Body of pancreas (tissue), 4 donors: ENCODE measurements around the gene PYCARD. TPM values are rescaled to one million over a fixed set of nuclear protein-coding genes. Genes with fewer than 3 reads are reported as not detected.

Experiments
- ATAC-seq: fragments of 150-250 bp; one replicate; pipeline ENCODE4 v1.9.1; 2016
- DNase-seq, 4 donors: peaks; one replicate each; pipeline ENCODE4 v3.0.0-alpha.2; 2019
- H3K27ac ChIP-seq, 4 donors: fragments of 200-600 bp; sonication (generic); 1 replicate in 3 of 4; 2 replicates in 1 of 4; pipeline versions ENCODE4 v1.5.1 to v1.6.1; 2016 to 2019; ENCODE audit warnings: mild to moderate bottlenecking in 1 of 4, mixed read lengths in 1 of 4, moderate library complexity in 1 of 4
- H3K27me3 ChIP-seq, 2 donors: fragments of 200-600 bp; sonication (generic); one replicate each; pipeline ENCODE4 v1.6.0; 2016; ENCODE audit warnings: mild to moderate bottlenecking in 1 of 2
- H3K36me3 ChIP-seq, 2 donors: fragments of 200-600 bp; sonication (generic); replicated peaks in 1 of 2; 2 replicates each; pipeline ENCODE4 v1.5.1; 2016; ENCODE audit warnings: low read depth in 2 of 2; ENCODE audit not compliant: insufficient read depth in 1 of 2
- H3K4me1 ChIP-seq: fragments of 200-600 bp; sonication (generic); one replicate; pipeline ENCODE4 v1.6.0; 2016
- H3K4me3 ChIP-seq, 2 donors: fragments of 200-600 bp; sonication (generic); 1 replicate in 1 of 2; 2 replicates in 1 of 2; pipeline ENCODE4 v1.5.1; 2016 to 2019
- H3K9me3 ChIP-seq, 3 donors: fragments of 200-600 bp; sonication (generic); 1 replicate in 2 of 3; 2 replicates in 1 of 3; pipeline ENCODE4 v1.5.1; 2016
- POLR2A ChIP-seq, 3 donors: fragments of 450-650 bp; IDR thresholded peaks; one replicate each; pipeline ENCODE4 v1.6.1; 2016; ENCODE audit warnings: antibody characterized with exemption in 3 of 3, mild to moderate bottlenecking in 2 of 3
- WGBS, 2 donors: methylation state at CpG; one replicate each; pipeline ENCODE4 v1.1.5; 2017; 5-methylcytosine and 5-hydroxymethylcytosine counted together
- intact Hi-C: fragments of 100-400 bp; cut with DNase I; formaldehyde crosslinking; loops from one replicate; pipeline ENCODE4 v1.15.1; 2023
- total RNA-seq, 2 donors: library from RNA; depleted of rRNA; stranded (reverse); fragments of >200 nt; gene quantifications; one replicate each; pipeline ENCODE4 v1.1.0, GENCODE V29; 2016
- TF ChIP-seq, protein P1 (sequence below), 7 experiments: fragments of 450-650 bp in 4 of 7; fragments of 200-600 bp in 3 of 7; sonication (generic) in 3 of 7; IDR thresholded peaks; one replicate each; pipeline ENCODE4 v1.5.1; 2016 to 2019; ENCODE audit warnings: antibody characterized with exemption in 7 of 7

Gene PYCARD
- total RNA-seq, 2 donors from 2014 or later = 12.7 to 13.8 TPM

DNA sequence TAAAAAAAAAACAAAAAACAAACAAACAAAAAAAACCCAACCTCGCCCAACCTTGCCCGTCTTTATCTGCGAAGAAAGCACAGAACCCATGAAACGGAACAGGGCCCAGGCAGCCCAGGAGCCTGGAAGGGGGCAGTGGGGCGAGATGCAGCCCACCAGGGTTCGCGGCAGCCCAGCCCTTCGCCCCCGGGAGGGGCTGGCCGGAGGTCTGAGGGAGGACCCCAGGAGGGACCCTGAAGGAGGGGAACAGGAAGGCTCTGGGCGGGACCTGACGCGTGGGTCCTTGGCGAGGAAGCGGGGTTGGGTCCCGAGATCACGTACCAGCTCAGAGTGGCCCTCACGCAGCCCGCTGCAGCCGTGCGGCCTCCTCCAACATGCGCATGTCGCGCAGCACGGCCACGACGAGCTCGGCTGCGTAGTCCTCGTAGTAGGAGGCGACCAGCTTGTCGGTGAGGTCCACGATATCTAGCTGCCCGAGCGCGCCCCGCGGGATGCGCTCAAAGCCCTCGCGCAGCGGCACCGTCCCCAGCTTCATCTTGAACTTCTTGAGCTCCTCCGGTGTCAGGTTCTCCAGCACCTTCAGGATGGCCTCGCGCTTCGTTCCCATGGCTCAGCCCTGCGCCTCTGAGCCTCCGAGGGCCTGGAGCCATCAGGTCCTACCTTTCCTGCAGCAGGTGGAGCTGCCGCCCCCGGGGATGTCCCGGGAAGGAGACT lies 14.0 kb upstream of the PYCARD start, which contains the start of gene PYDC1:
TSS of gene PYDC1 (minus strand) at position 714 of the 714 bp plus-strand sequence. CDS start at position 607, 107 bp downstream.
- ATAC-seq = no peak
- Histone ChIP-seq H3K27ac (no peak within 1 kb of the TSS), H3K4me1 (peaks cover 27% of the 10 kb centered on the region), H3K9me3 (no peaks in the 10 kb centered on the region), H3K27me3 (peaks cover 0 to 15% of the 10 kb centered on the region in 2 donors), H3K4me3 (no peak within 1 kb of the TSS), H3K36me3 (no peaks in the 10 kb centered on the region)
- peak in 1 of 4 donors; percentile 14 for DNase-seq
- WGBS, 2 donors = 5 to 8% methylated on average over 10 to 52 of the region's 52 CpGs
- intact Hi-C loops = no loop called here
- TF ChIP-seq, protein P1, sequence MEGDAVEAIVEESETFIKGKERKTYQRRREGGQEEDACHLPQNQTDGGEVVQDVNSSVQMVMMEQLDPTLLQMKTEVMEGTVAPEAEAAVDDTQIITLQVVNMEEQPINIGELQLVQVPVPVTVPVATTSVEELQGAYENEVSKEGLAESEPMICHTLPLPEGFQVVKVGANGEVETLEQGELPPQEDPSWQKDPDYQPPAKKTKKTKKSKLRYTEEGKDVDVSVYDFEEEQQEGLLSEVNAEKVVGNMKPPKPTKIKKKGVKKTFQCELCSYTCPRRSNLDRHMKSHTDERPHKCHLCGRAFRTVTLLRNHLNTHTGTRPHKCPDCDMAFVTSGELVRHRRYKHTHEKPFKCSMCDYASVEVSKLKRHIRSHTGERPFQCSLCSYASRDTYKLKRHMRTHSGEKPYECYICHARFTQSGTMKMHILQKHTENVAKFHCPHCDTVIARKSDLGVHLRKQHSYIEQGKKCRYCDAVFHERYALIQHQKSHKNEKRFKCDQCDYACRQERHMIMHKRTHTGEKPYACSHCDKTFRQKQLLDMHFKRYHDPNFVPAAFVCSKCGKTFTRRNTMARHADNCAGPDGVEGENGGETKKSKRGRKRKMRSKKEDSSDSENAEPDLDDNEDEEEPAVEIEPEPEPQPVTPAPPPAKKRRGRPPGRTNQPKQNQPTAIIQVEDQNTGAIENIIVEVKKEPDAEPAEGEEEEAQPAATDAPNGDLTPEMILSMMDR (IDR thresholded peaks at IDR 0.05) = no peak
- no peak for TF ChIP-seq POLR2A (IDR thresholded peaks at IDR 0.05)

- 0 to 1% methylated on average over 24 to 62 of the region's 63 CpGs for WGBS, 2 donors
- H3K9me3 ChIP-seq = no peaks in the 10 kb centered on the region
- no peak overlapping the region for H3K27ac ChIP-seq
- intact Hi-C loops = no loop called here
- DNase-seq (peak; percentile 52 to 74 (median 64)), ATAC-seq (peak; percentile 82)
- H3K36me3 ChIP-seq = no peaks in the 10 kb centered on the region
- peak in 2 of 3 donors; percentile 31 to 34 for TF ChIP-seq POLR2A (IDR thresholded peaks at IDR 0.05)
- TF ChIP-seq, protein P1 (IDR thresholded peaks at IDR 0.05) = no peak
- peak overlapping the region in 1 of 2 donors; percentile 18 for H3K4me3 ChIP-seq
- peaks cover 27% of the 10 kb centered on the region for H3K4me1 ChIP-seq
- H3K27me3 ChIP-seq = peaks cover 0 to 15% of the 10 kb centered on the region in 2 donors
These were observed 13.0 kb upstream of the PYCARD start for GRCh38 chr16:31215287-31216162.

GRCh38 chr16:31214708-31215286 lies 12.2 kb upstream of the PYCARD start:
- Histone ChIP-seq H3K4me3 (peak overlapping the region in 1 of 2 donors; percentile 18), H3K27me3 (peaks cover 0 to 15% of the 10 kb centered on the region in 2 donors), H3K27ac (no peak overlapping the region), H3K36me3 (no peaks in the 10 kb centered on the region), H3K4me1 (peaks cover 27% of the 10 kb centered on the region), H3K9me3 (no peaks in the 10 kb centered on the region)
- intact Hi-C loops = no loop called here
- no peak for TF ChIP-seq POLR2A (IDR thresholded peaks at IDR 0.05)
- TF ChIP-seq, protein P1 (IDR thresholded peaks at IDR 0.05) = no peak
- ATAC-seq = peak; percentile 30
- peak in 1 of 4 donors; percentile 9 for DNase-seq
- 0 to 12% methylated on average over 1 to 58 of the region's 58 CpGs for WGBS, 2 donors

DNA sequence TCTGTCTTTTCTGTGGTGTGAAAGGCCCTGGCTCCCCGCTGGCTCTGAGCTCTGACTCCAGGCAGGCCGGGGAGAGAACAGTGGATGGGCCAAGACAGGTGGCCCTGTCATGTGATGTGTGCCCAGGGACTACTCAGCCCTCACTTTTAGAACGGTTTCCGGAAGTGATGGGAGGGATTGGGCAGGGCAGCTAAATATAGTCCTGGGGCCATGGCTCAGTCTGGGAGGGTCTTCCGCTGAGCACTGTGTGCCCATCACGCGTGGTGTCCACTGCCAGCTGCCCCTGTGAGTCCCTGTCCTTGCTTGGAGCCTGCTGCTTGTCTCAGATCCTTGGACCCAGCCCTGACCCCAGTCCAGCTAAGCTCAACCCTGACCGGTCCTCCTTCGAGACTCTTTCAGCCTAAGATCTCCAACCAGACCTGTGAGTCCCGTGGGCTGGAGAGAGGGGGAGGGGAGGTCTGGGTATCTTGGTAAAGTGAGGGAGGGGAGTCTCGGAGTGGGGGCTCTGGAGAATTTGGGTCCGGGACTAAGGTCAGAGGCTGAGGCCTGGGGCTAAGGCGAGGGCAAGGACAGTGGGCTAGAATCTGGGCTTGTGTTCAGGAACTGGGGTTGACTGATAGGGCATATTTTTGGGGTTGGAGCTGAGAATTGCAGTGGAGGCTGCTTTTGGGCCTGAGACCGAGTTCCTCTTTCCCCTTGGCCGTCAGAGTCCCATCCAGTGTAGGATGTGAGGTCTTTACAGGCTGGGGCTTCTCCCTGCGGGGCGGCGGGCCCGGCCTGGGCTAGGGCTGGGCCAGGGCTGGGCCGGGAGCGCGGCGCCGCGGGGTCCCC lies 11.5 kb upstream of the PYCARD start, which contains the start of gene TRIM72:
TSS of gene TRIM72 (plus strand) at position 243 of the 831 bp plus-strand sequence. CDS start 620 bp downstream, outside the sequence.
- Histone ChIP-seq H3K9me3 (no peaks in the 10 kb centered on the region), H3K4me3 (peak within 1 kb of the TSS in 1 of 2 donors; percentile 18), H3K36me3 (no peaks in the 10 kb centered on the region), H3K4me1 (peaks cover 27% of the 10 kb centered on the region), H3K27me3 (peaks cover 0 to 15% of the 10 kb centered on the region in 2 donors), H3K27ac (no peak within 1 kb of the TSS)
- ATAC-seq (no peak), DNase-seq (no peak)
- 79 to 88% methylated on average over 14 to 25 of the region's 25 CpGs for WGBS, 2 donors
- TF ChIP-seq, protein P1 (IDR thresholded peaks at IDR 0.05) = no peak
- no peak for TF ChIP-seq POLR2A (IDR thresholded peaks at IDR 0.05)
- intact Hi-C loops = no loop called here
